Measurements from ENCODE around the gene AP3M1.
"Not testable (repeated sequence)": the region's sequence is repeated elsewhere in the genome, so short reads cannot be mapped to it uniquely, and the experiment has no call there.

The AP3M1 gene, protein sequence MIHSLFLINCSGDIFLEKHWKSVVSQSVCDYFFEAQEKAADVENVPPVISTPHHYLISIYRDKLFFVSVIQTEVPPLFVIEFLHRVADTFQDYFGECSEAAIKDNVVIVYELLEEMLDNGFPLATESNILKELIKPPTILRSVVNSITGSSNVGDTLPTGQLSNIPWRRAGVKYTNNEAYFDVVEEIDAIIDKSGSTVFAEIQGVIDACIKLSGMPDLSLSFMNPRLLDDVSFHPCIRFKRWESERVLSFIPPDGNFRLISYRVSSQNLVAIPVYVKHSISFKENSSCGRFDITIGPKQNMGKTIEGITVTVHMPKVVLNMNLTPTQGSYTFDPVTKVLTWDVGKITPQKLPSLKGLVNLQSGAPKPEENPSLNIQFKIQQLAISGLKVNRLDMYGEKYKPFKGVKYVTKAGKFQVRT

DNA sequence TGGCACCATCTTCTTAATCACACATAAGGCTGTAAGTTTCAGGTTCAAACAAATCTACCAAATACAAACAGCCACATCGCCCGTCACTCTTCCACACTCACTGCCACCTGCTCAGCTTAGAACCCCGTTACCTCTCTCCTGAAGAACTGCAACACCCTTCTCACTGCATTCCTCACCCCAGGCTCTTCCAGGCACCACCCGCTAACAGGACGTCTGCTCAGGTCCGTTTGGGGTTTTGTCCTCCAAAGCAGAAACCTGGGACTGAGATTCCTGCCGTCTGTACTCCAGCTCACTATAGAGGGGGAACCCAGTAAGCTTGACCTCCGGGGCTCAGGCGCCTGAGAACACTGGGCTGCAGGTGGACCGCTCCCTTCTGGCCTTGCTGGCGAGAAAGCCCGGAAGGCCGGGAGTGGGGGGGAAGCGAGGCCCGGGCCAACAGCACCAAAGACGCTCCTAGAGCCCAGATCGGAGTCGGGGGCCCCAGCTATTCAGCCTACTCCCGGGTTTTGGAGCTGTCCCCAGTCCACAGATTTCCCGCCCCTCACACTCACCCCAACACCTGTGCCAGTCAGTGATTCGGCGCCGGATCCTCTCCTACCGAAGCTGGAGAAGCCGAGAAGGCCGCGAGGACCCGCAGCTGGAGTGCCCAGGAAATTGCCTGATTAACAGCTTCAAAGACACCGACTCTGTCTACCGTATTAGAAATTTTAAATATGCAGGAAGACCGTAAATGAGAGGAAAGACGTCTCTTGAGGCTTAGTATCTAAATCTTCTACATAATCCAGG is at the start of gene AP3M1:
Gene AP3M1, minus strand, starts transcription at position 625 of the 786 bp plus-strand sequence. CDS start 12,449 bp downstream, outside the sequence.
- DNase-seq, result no peak

DNA sequence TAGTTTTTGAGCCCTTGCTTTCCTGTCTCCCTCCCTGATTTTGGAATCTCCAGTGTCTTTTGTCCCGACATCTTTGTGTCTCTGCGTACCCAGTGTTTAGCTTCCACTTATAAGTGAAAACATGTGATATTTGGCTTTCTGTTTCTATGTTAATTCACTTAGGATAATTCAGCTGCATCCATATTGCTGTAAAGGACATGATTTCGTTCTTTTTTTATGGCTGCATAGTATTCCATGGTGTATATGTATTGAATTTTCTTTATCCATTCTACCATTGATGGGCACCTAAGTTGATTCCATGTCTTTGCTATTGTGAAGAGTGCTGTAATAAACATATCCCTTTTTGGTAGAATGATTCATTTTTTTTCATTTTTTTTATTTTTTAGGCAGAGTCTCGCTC is 48.7 kb upstream of the AP3M1 start:
- DNase-seq, result no peak

DNA sequence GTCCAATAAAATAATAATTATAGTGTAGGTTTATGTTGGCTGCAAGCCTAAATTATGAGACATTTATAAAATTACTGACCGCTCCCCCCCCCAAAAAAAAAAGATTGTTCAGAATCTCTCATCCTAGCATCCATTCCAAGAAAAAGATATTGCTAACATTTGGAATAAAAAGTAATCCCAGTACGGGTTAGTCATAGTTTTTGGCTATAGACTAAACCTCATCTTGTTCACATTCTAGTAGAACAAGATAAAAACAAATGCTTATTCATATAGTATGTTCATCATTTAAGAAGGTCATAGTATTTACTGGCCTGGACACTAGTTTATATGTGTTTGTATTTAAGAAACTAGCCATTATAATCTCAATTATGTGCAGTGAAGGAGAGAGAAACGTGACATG is 44.4 kb upstream of the AP3M1 start:
- no peak for DNase-seq

DNA sequence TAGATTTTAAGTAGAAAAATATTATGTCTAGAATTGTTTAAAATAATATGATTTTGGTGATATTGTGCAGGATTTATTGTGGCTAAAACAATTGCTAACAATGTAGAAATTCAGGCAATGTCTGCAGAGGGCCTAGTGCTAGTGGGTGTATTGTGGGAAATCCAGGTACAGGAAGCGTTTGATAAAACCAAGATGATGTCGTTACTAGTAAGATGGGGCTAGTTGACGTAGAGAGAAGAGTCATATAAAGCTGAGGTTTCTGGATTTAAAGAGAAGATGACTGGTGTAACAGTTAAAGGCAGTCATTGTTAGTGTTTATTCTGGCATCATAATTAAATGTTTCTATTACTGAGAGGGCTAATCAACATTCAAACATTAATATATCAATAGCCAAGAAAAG is 43.9 kb upstream of the AP3M1 start:
- no peak for DNase-seq

DNA sequence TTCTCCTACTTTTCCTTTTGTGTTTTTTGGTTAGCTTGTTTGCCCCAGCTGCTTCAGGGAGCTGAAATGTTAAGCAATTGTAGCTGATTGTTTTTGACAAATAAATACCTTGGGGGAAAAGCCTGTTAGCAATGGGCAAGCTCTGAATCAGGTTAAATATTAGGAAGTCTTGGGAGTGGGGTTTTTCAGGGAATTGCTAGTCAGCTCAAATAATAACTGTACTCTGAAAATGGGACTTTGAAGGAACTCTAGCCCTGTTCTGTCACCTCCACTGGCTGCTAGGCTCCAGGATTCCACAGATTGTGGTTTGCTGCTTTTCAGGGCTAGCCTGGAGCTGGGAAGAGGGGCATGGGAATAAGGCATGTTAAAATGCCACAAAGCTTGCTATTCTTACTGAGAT is 39.9 kb upstream of the AP3M1 start:
- no peak for DNase-seq

DNA sequence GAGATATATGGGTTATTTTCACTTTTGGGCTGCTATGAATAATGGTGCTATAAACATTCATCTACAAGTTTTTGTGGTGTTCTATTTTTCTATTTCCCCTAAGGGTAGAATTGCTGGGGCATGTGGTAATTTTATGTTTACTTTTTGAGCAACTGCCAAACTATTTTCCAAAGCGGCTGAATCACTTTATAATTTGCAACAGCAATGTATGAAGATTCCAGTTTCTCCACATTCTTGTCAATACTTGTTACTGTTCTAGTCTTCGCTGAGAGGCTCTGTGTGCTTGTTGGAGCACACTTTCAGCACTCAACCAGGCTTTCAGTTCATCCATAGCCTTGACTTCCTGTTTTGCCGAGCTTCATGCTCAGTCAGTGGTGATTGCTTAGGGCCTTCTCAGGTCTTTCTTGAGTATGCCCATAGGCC is 39.4 kb upstream of the AP3M1 start:
- DNase-seq, result peak; percentile 32

DNA sequence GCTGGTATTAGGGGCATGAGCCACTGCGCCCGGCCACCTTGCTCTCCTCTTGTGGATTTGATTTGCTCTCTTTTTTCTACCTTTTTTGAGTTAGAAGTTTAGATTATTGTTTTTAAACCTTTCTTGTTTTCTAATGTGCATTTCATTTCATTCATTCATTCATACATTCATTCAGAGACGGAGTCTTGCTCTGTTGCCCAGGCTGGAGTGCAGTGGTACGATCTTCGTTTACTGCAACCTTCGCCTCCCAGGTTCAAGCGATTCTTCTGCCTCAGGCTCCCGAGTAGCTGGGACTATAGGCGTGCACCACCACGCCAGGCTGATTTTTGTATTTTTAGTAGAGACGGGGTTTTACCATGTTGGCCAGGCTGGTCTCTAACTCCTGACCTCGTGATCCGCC is 38.0 kb upstream of the AP3M1 start:
- not testable (repeated sequence) for DNase-seq

DNA sequence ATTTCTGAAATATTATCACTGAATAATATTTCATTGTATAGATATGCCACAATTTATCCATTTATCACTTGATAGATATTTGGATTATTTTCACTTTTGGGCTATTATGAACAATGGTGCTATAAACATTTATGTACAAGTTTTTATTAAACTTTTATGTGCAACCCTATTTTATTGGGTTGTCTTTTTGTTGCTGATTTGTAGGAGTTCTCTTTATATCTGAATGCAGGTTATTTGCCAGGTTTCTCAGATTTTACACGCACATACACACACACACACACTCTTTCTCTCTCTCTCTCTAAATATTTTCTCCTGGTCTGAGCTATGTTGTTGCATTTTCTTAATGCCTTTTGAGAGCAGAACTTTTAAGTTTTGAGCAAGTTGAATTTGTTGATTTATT is 36.6 kb upstream of the AP3M1 start:
- DNase-seq, result no peak

DNA sequence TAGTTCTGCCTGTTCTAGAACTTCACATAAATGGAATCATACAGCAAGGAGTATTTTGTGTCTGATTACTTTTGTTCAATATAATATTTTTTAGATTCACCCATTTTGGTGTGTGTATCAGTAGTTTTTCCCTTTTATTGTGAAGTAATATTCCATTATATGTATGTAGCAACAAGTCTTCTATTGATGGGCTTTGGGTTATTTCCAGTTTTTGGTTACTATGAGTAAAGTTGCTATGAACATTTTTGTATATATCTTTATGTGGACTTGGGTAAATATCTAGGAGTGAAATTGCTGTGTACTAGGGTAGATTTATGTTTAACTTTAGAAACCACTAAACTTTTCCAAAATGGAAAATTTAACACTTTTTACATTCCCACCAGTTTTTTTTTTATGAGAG is 36.0 kb upstream of the AP3M1 start:
- no peak for DNase-seq

DNA sequence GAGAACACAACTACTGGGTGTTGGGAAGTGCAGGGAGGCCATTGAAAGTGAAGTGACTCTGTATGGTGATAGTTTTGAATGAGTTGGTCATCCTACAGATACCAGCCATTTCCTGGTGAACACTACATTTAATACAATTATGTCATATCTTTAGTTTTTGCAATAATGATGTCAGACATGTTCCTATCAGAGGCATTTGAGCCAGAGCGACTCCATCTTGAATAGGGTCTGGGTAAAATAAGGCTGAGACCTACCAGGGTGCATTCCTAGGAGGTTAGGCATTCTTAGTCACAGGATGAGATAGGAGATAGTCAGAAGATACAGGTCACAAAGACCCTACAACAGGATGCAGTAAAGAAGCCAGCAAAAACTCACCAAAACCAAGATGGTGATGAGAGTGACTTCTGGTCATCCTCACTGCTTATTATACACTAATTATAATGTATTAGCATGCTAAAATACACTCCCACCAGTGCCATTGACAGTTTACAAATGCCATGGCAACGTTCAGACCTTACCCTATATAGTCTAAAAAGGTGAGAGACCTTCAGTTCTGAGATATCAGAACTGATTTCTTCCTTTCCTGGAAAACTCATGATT is 28.6 kb upstream of the AP3M1 start:
- no peak for DNase-seq

DNA sequence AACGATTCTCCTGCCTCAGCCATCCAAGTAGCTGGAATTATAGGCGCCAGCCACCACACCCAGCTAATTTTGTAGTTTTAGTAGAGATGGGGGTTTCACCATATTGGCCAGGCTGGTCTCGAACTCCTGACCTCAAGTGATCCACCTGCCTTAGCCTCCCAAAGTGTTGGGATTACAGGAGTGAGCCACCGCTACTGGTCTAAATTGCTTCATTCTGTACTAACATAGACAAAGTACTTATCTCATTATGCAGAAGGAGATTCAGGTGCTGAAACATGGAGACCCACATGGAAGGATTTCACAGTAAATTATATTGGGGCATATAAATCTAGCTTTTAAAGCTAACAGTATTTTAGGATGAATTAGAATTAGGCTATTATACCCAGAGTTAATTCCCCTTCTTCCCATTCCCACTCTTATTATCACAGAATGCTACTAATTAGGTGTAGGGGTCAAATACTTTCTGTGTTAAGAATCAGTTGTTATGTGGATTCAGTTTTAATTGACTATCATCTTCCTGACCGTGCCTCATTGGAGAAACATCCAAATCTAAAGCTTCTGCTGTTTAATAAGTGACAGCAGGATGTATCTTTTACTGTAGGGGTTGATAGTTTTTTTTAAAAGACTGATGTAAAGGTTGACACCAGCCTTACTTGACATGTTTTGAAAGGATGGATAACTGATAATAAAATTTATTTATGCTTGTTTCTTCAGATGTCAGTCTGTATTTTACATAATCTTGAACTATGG is 27.6 kb upstream of the AP3M1 start:
- DNase-seq, result no peak

DNA sequence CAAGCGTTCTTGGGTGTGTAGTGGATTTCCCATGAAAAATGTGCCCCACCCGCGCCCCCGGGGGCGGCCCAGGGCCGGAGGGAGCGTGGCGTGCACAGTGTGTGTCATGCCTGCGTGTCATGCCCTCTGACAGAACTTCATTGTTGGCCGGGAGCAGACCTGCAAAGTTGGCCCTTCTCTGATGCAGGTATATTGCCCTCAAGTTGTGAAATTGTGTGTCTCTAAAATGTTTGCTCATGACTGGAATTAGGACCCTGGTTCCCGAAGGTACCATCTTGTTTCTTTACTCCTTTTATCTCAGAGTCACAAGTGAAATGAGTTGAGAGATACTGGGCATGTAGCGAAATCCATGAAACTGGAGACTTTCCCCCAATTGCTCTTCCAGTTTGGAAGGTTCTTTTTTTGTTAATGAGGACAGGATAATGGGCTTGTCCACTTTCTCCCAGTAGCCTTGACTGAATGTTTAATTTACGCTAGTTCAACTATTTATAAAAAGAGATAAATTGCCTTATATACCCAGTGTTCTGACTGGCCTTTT is 26.6 kb upstream of the AP3M1 start:
- DNase-seq, result peak; percentile 18

DNA sequence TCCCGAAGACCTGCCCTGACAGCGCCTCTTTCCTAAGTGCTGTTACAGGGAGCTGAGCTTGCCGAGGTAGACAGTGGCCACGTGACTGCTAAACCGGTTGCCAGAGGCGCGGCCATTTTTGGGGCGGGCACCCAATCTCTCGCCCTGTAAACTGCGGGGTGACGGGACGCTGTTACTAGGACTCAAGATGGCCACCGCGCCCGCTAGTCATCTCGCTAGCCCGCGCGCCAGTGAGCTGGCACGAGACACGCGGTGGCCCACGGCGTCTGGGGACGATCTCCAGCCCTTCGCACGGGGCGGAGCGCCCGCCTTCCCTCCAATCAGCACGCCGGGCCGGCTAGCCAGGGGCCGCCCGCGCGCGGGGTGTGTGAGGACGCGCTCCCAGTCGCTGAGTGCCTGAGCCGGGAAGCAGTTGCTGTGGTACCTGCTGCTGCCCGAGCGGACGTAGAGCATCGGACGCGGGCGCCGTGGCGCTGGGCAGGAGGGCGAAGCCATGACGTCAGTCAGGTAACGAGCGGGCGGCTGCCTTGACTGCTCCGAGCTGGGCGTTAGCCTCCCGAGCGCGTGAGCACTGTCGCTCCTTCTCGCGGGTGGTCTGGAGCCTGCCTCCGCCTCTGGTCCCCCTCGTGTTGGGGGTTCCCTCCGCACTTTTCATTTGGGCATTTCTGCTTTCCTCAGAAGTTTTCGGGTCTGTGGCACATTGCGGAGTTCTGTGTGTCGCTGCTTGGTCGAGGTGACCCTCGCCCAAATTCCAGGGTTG is 25.9 kb upstream of the AP3M1 start:
- peak; percentile 95 for DNase-seq

DNA sequence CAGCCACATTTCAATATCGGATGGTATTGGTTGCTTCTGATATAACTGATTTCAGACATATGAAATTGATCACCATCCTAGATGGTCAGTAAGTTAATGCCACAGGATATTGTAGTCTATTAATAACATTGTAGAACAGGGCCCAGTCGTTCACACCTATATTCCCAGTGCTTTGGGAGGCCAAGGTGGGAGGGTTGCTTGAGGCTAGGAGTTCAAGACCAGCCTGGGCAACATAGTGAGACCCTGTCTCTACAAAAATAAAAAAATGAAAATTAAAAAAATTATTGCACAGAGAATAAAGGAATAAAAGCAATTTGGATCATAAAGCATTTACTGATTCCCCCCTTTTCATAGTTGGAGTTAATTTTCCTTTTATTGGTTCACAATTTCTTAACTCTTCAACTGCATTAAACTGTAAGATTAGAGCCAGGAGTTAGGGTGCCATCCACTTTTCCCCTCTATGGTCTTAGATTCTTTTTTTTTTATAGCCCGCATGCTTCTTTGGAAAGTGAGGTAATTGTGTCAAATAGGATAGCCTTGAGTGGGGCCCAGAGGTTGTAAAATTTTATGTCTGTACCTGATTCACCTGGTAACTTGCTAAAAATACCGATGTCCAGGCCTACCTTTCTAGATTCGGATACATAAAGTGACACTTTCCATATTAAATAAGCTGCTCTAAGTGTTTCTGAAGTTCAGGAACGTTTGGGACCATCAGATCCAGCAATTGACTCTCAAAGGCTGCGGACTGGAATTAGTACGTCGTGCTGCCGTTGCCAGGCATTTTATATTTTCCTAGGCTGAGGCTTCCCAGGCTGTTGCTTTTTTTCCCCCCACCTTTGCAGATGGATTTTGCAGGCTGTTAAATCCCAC is 25.1 kb upstream of the AP3M1 start:
- no peak for DNase-seq

DNA sequence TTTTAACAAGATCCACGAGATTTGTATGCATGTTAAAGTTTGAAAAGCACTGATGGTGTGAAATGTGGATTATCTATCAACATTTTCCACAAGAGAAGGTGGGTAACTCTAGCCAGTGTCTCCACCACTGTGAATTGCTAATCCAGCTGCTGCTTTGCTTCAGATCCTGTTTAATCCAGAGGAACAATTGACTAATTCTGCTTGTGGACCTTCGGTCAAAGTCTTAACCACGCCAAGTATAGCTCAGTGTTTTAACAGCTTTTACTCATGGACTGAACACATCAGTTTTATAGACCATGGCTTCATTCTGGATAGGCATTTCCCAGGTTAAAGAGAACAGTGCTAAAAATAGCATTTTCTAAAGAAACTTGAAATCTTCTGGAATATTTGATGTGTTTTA is 23.9 kb upstream of the AP3M1 start:
- DNase-seq, result no peak

DNA sequence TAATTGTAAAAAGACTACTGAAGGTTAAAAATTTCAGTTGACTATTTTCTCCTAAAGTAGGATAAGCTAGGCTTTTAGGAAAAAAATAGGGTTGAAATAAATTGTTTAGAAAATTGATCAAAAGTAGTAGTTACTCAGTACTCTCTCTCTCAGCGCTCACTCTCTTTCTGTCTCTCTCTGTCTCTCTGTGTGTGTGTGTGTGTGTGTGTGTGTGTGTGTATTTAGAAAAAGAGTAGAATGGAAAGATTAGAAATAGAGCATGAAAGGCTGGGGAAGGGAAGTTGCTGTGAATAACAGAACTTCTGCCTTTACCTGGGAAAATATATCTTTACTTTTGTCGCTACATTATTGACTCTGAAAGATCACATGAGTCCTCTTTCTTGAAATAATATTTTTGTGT is 21.0 kb upstream of the AP3M1 start:
- DNase-seq, result no peak

DNA sequence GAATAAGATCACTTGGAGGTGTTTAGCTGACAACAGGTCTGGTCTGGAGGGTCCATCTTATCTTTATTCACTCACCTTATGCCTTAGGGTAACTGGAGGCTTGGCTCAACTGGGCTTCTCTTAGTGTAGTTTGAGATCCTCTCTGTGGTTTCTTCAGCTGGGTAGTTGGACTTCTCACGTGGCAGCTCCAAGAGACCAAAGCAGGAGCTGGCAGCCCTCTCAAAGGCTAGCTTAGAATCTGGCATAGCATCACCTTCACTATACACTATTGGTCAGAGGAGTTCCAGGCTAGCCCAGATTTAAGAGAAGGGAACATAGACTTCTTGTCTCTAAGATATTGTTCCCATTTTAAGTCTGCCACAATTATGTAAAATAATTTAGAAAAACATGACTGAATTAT is 16.8 kb upstream of the AP3M1 start:
- no peak for DNase-seq

DNA sequence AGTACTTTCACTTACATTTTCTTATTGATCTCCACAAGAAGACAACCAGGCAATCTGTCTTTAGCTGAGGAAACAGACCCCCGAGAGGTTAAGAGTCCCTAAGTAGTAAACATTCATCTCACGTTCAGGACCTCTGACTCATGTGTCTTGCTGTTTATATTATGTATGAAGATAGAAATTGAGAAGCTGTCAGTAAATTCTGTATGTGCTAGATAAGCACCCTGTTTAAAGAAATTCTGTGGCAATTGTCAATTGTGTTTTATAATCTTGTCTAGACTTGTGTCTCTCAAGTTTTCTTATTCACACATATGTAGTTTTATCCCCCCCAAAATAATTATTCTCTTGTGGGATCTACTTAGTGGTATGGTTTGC is 14.9 kb upstream of the AP3M1 start:
- no peak for DNase-seq

DNA sequence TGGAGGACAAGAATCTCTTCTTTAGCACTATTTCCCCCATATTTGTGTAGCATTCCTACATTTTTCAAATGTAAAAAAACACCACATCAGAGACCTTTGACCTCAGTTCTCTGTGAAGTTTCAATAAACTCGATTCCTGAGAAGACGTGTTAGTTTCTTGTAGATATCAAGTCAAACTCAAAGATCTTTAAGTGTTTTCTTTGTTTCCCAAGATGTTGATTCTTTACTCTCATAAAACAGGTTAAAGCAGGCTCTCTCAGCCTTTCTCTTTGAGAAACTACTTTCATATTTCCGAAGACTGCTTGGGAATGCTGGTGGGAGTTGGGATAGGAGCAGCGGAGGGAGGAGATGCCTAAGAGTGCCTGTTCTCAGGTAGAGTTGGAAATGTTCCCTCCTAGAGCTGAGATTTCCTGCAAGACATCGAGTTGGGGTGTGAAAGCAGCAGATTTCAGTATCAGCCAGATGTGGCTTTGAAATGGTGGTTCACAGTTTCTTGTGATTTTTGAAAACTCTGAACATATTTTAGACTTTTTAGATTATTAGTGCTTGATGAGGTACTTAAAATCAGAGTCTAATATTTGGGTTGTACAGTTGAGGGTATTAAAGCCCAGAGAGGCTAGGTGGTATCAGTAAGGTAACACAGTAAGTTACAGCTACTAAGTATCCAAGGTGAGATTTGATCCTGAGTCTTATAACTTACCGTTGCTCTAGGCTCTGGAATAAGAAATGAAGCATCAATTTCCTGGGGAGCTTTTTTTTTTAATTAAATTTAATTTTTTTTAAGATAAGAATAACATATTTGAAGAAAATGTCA is 14.3 kb upstream of the AP3M1 start:
- no peak for DNase-seq
